Stimulated activated CD8-positive, alpha-beta memory T cell treated with anti-CD3 and anti-CD28 coated beads, Interleukin-4, amount 100 ng/mL, for 48 hours (primary cell): Measurements from ENCODE around the gene MMEL1.
"Not testable (repeated sequence)": the region's sequence is repeated elsewhere in the genome, so short reads cannot be mapped to it uniquely, and the experiment has no call there.

Experiments used
- DNase-seq: peaks from one replicate; pipeline ENCODE4 v3.0.0-alpha.2; 2020

Gene MMEL1

DNA sequence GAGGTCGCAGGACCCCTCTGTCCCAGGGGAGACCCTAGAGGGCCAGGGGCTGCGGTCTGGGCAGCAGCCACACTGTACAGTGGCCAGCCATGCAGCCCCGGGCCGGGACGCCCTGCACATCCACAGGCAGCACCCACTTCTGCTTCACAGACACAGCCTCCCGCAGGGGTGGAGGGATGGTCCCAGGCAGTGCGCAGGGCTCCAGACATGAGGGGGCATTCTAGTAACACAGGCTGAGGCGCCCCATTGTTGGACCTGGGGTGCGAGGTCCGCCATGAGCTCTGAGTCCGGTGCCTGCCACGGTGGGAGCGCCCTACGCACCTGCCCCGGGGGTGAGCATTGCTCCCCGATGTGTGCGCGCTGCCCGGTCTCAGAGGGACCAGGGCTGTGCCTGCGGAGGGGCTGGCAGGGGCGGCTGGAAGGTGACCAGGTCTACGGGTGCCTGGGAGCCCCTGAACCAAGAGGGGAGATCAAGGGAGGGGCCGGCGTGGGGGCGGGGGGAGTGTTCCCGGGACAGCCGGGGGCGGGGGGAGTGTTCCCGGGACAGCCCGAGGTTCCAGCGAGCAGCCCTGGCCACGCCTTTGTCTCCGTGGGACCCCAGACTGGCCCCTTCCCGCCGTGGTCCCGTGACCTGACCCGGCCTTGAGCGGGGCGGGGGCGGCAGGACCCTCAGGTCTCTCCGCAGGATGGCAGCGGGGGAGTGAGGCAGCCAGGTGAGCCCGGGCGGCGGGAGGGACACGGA, 4.5 kb downstream of the MMEL1 start:
- DNase-seq = no peak

DNA sequence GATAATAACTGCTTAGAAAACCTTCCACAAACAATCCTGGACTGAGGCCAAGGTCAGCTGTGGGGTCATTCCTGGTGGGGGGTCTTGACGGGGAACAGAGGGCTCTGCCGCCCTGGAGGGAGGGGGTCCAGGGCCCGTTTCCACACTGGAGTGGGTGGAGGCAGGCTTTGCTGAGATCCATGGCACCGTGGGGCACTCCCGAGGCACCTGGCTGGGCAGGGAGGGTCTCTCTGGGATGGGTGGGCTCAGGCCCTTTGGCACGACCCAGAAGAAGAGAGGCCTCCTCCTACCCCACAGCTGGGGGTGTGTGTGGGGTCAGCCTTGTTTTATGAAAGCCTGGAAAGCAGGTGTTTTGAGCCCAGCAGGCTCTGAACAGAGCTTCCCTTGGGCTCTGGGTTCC, 5.1 kb downstream of the MMEL1 start:
- no peak for DNase-seq

DNA sequence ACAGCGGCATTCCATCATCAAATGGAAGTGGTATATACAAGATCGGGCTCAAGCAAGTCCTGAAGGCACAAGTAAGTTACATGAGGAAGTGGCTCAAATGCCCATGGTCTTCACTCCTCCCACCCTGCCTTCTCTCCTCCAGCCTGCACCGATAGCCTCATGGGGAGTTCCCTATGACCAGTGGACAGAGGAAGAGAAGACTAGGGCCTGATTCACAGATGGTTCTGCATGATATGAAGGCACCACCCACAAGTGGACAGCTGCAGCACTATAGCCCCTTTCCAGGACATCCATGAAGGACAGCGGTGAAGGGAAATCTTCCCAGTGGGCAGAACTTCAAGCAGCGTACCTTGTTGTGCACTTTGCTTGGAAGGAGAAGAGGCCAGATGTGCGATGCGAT, 7.1 kb downstream of the MMEL1 start:
- not testable (repeated sequence) for DNase-seq

DNA sequence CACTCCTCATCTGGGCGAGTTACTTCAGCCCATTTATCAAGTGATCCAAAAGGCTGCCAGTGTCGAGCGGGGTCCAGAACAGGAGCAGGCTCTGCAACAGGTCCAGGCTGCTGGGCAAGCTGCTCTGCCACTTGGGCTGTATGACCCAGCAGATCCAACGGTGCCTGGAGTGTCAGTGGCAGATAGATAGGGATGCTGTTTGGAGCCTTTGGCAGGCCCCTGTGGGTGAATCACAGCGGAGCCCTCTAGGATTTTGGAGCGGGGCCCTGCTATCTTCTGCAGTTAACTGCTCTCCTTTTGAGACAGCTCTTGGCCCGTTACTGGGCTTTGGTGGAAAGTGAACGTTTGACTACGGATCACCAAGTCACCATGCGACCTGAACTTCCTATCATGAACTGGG, 7.5 kb downstream of the MMEL1 start:
- DNase-seq = no peak

DNA sequence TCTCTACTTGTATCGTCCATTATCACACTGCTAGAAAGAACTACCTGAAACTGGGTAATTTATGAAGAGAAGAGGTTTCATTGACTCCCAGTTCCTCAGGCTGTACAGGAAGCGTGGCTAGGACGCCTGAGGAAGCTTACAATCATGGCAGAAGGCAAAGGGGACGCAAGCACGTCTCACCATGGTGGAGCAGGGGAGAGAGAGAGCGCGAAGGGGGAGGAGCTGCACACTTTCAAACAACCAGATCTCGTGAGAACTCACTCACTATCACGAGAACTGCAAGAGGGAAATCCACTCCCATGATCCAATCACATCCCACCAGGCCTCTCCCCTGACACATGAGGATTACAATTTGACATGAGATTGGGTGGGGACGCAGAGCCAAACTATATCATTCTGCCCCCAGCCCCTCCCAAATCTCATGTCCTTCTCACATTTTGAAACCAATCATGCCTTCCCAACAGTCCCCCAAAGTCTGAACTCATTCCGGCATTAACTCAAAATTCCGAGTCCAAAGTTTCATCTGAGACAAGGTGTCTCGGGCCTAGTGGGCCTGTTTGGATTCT, 8.0 kb downstream of the MMEL1 start:
- DNase-seq = no peak

DNA sequence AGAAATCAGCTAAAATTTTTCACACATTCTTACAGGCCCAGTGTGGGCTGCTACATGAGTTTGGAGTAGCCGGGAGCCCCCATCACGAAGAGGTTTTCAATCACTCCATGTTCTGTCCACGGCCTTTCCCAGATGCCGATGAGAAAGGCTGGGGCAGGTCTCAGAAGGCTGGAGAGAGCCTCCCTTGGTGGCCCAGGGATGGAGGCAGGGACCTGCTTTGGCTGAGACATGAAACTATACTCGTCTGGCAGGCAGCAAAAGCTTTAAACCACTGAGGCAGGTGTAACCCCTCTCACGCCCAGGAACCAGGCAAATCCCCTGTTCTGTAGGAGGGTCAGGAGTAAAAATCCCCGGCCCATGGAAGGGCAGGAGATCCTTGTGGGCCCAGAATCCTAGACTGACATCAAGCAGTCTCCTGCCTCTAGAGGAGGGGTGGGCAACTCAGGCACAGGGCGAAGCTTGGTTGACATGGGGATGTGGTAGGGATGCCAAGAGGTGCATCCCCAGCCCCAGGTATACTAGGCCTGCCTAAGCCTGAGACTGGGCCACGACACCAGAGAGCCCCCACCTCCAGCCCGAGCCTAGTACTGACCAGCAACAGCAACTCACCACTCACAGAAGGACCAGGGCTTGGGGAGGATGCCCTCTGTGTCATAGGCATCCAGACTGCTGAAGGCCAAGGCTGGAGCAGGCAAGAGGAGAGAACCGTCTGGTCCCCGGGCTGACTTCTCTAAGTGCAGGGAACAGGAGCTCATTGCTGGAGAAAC, 9.1 kb downstream of the MMEL1 start:
- no peak for DNase-seq

DNA sequence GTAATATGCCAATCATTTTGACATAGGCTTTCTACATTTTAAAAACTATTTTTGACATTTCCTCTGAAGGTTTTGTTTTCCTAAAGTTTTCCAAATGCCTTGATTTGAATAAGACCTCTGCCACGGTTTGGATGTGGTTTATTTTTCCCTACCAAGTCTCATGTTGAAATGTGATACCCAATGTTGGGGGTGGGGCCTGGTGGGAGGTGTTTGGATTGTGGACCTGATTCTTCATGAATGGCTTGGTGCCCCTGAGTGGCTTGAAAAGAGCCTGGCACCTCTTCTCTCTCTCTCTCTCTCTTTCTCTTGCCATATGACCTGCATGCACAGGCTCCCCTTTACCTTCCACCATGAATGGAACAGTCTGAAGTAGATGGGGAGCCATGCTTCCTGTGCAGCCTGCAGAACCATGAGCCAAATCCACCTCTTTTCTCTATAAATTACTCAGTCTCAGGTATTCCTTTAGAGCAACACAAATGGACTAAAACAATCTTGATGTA, 14.8 kb downstream of the MMEL1 start:
- DNase-seq = no peak

DNA sequence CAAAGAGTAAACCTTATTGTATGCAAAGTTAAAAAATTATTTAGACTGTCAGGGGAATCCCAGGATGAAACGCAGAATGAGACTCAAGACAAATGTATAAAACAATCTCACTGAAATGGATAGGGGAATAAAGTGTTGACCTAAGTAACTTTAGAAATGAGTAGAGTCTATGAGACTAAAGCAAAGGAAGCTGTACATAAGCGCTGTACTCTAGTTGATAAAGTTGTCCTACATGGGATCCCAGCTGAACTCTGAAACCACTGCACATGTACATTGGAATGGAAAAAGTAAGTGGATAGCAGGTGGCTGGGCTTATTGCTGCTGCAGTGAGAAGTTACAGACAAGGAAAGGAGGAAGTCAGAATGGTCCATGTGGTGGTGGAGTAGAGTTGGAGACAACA, 18.7 kb downstream of the MMEL1 start:
- no peak for DNase-seq

DNA sequence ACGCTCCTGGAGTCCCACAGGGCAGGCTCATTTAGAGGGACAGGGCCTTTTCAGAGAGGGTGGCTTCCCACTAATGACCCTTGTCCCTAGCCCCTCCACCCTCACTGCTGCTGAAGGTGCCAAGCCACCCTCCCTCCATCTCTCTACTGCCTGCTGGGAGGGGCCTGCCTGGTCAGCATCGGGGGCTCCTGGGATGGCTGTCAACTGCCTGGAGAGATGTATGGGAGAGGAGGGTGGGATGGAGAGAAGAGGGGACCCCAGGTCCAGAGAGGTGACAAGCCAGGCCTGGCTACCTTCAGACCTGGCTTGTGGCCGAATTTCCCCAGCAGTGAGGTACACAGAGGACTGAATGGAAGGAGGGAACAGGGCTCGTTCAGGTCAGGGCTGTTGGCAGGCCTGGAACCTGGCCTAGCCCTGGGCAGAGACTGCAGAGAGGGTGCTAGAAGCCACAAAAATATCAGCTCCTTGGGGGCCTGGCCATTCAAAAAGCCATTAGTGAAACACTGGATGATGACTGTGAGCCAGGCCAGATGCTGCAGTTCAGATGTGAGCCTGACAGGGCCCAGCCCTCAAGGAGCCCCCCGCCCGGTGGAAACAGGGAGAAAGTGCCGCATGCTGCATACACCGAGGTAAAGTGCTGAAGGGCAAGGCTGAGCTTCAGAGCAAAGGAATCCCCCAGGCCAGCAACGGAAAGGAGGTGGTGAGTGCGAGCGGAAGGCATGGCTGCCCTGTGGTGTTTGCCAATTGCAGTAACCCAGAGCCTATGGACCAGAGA, 20.0 kb downstream of the MMEL1 start:
- no peak for DNase-seq

DNA sequence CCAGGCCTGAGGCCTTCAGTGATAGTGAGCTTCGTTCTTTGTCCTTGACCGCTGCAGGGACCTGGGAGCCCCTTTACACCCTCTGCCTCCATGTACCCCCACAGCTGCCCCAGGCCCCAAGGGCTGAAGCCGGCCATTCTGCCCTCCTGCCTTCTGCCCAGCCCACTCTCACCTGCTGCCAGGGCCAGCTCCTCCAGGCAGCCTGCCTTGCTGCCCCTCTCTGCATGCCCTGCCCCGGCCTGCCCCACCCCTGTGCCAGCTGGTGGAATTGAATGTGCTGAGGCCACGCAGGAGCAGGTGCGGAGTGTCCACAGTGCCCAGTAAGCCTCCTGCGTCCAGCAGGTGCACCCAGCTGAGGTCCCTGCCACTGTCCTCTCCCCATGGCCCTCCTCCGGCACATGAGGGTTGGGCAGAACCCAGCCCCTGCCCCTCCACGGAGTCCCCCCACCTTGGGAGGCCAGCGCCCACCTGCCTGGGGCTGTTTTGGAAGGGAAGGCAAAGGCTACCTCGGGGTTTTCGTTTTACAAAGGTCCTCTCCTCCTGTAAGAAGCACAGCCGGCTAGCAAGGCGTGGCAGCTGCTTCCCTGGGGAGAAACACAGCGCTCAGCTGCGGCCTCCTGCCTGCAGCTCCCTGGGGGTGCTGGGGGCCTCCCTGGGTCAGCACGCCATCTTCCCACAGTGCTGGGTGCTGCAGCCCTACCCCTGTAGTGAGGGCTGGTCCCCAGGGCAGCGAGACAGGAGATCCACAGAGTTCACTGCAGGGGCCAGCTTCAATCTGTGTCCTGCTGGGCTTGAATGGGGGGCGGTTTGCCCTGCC, 21.0 kb downstream of the MMEL1 start:
- DNase-seq = no peak

DNA sequence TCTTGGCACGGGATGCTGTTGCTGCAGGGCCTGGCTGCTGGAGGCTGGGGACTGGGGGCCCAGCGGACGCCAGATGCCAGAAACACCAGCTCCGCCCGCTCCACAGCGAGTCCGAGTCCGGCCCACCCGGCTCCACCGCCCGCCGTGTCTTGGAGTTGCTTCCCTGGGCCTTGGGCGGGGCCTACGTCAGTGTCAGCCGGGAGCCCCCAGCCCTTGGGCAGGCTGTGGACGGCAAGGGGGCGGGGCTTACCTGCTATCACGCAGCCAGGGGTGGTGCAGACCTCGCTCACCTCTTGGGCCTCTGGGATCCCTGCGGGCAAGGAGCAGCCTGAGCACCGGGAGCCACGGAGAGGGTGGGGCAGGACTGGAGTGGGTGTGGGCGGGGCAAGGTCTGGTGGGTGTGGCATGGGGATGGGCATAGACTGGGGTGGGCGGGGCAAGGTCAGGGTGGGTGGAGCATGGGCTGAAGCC, 21.8 kb downstream of the MMEL1 start:
- peak; percentile 67 for DNase-seq

DNA sequence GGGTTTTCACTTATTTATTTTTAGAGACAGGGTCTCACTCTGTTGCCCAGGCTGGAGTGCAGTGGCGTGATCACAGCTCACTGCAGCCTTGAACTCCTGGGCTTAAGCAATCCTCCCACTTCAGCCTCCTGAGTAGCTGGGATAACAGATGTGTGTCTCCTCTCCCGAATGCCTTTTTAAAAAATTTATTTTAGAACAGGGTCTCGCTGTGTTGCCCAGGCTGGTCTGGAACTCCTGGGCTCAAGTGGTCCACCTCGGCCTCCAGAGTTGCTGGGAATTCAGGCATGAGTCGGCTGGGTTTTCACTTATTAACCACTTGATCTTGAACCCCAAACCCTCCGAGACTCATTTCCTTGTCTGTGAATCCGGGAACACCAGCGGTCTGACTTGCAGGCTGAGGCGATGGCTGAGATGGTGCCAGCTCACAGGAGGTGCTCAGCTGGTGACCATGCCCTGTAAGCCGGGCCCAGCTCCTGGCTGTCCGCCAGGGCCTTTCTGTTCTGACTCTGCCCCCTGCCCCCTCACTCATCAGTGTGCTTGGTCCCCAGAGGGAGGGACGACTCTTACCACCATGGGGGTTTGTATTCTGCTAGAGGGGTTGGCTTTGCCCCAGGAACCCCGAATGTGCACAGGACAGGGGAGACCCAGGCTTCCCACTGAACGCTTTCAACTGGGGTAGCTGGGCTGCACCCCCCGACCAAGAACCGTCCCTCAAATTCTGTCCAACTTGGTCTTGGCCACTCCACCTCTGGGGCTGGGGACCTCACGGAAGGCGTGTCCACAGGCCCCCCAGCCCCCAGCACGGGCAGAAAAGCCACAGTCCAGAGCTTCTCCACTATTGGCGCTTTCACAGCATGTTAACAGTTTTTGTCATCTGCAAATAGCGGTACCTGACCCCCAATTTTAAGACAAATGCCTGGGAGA, 22.5 kb downstream of the MMEL1 start:
- DNase-seq = no peak

DNA sequence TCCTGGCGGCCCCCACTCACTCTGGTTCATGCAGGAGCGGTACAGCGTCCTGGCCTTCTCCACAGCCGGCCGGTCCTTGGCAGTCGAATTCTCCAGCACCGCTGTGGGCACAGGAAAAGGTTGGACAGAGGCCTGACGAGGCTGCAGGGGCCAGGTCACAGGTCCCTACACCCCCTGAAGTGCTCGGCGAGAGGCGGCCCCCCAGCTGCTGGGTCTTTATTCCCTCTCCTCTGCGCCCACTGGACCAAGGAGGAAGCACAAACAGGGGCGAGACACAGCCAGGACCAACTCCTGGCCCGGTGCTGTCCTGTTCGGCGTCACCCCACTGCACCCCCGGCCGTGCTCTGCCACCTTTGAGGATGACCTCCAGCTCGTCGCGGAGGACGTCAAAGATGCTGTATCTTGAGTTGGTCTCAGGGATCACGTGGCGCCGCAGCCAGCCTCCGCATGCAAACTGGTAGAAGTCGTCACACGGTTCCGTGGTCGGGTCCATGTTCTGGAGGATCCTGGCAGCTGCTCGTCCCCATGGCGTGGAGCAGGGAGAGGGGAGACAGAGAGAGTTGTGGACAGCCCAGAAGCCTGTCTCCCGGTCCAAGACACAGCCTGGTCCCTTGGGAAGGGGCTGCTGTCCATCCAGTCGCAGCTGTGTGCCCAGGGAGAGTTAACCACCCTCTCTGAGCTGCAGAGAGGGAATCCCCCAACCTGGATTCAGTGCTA, 23.3 kb downstream of the MMEL1 start:
- DNase-seq = no peak

DNA sequence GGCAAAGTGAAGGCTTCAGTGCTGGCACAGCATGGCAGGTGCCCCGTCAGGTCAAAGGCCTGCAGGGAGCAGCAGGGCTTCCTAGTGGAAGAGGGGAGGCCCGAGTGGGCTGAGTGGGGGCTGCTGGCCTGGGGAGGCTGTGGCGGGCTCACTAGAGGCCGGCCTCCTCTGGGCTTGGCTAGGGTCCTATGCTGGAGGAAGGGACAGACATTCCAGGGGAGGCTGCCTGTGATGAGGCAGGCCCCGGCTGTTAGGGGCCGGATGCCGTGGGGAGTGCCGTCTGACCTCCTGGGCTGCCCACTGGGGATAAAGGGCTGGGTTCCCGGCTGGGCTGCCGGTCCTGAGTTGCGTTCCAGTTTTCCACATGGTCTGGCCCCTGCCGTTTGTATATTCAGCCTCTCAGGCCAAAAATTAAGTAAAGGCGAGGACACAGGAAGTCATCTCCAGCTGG, 25.1 kb downstream of the MMEL1 start:
- no peak for DNase-seq

DNA sequence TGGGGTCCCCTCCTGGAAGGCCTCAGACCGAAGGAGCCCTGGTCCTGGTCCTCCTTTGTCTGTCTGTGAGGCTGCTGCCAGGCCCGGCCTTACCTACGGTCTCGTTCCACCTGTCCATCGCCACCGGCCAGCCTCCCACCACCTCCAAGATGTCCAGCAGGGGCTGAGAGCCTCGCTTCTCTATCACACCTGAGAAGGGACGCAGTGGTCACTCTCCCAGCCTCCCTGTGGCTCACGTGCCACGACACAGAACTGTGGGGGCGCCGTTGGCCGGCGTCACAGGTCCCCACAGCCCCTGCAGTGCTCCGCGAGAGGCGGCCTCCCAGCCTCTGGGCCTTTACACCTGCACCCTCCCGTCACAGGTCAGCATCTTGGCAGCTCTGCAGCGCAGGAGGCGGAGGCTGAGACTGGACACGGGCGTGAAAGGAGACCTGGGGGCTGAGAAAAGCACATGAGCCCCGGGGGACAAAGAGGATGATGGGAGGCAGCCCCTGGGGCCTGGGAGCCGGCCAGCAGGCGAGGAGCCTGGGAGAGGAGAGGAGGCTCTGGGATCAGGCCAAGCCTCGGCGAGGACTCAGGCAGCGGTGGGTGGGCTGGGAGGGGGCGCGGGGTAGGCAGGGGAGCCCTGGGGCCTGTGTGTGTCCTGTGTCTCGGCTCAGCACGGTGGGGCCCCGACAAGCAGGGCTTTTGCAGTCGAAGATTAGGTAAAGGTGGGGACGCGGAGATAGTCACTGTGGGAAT, 25.8 kb downstream of the MMEL1 start:
- no peak for DNase-seq

DNA sequence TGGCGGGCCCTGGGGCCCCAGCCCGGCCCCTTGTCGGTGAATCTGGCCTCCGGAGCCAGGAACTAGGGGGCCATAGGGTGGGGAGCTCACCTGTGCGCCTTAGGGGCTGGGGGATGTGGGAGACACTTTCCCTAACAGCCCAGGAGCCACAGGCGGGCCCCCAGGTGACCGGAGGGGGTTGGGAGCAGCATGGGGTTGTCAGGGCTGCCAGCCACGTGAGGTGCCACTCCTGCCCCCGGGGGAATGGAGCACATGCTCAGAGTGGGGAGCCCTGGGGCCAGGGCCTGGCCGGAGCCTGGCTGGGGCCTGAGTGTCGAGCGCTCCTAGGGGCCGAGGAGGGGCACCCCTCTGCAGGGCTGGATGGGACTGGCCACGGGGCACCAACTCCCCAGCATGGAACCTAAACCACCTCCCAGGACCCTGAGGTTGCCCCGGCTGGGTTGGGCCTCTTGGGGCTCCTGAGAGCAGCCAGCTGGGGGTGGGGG, 26.4 kb downstream of the MMEL1 start:
- DNase-seq = no peak

DNA sequence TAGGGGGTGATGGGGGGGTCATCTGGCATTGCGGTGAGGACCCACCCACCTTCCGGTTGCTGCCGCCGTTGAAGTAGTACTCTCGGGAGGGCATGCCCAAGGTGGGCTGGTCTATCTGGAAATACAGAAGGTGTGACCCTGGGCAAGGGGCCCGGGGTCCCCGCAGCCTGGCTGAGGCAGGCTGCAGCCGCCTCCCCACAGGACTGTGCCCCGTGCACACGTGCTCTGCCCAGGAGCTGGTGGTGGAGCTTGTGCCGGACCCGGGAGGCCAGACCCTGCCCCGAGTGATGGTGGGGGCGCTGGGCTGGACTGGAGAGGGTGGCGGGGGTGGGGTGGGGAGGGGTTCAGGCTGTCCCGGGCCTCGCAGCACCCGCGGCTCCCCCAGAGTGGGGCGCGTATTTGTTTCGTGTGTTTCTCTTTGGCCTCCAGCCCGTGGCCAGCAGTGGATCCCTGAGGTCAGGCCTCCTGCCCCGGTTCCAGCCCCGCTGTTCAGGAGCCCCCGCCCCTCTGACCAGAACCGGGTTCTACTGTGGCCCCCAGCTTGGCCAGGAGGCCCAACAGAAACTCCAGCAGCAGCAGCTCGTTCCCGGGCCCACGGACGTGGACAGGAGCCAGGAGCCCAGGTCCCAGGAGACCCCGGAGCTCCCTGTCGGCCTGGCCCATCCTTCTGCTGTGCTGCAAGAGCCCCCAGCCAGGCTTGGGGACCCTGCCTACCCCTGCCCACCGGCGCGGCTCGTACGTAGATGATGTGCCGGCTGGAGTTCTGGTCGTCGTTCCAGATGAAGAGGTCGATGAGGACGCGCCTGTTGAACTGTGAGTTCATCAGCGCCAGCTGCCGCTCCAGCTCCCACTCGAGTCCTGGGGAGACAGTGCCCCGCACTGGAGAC, 27.1 kb downstream of the MMEL1 start:
- DNase-seq = no peak

DNA sequence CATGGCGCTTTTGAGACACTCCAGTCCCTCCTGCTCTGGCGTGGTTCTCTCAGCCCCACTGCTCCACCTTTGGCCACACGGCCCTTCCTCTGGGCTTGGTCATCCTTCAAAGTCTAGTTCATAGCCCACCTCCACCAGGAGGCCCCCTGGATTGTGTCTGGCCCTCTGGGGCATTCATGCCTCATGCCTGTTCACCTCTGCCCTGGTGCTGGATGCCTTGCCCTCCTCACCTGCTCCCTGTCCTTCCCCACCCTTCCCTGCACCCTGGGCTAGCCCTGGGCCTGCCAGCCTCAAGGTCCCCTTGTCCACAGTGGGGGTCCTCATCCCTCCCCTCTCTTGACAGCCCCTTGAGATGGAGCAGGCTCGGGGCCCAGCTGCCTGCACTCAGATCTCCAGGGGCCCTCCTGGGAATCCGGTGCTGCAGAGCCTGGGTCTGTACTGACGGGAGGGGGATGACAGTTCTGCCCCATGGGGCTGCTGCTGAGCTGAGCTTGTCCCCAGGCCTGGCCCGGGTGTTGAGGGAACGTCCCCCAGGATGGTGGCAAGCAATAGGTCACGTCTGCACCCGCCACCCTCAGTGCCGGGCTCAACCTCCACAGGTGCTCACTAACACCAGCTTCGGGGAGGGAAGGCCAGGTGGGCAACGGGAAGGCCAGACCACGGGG, 27.8 kb downstream of the MMEL1 start:
- DNase-seq = no peak
